ENCODE results near the gene DKK3. TPM values are rescaled to one million over a fixed set of nuclear protein-coding genes. Genes with fewer than 3 reads are reported as not detected.

DKK3 gene
- polyA plus RNA-seq, 3 donors = not detected

GRCh38 chr11:12003815-12004214 lies 4.6 kb downstream of the DKK3 start:
- H3K27me3 Mint-ChIP-seq (ENCODE audit: low read depth in 3 of 3) = peaks cover 35 to 56% (median 48%) of the 10 kb centered on the region in 3 donors
- Histone ChIP-seq H3K27me3 (ENCODE audit: control insufficient read depth in 2 of 2, insufficient read depth in 2 of 2, low read length in 2 of 2) (peaks cover 38 to 44% of the 10 kb centered on the region in 2 donors), H3K79me2 (ENCODE audit: insufficient read depth, low read length) (no peaks in the 10 kb centered on the region), H3K9ac (ENCODE audit: insufficient read depth, low read length, poor library complexity, severe bottlenecking) (no peak overlapping the region), H2AFZ (ENCODE audit: insufficient read depth, low read depth, low read length, poor library complexity, severe bottlenecking) (no peak overlapping the region), H3K36me3 (replicated peaks in 1 of 2; ENCODE audit: control insufficient read depth in 1 of 2, insufficient read depth in 2 of 2, low read length in 2 of 2) (no peaks in the 10 kb centered on the region), H3K4me2 (replicated peaks; ENCODE audit: extremely low read depth, low read length, poor library complexity, severe bottlenecking) (no peak overlapping the region), H3K4me3 (replicated peaks in 1 of 3; ENCODE audit: low read depth in 2 of 3, low read length in 3 of 3) (no peak overlapping the region), H3K9me3 (replicated peaks in 1 of 2; ENCODE audit: control insufficient read depth in 1 of 2, insufficient read depth in 1 of 2, low read length in 2 of 2) (peaks cover 0 to 14% of the 10 kb centered on the region in 2 donors), H4K20me1 (ENCODE audit: insufficient read depth, low read length) (no peaks in the 10 kb centered on the region), H3K27ac (ENCODE audit: low read depth in 1 of 2, low read length in 2 of 2) (no peak overlapping the region), H3K4me1 (ENCODE audit: control insufficient read depth in 1 of 2, insufficient read depth in 2 of 2, low read length in 2 of 2) (no peaks in the 10 kb centered on the region)
- H3K4me1 Mint-ChIP-seq = peaks cover 1% of the 10 kb centered on the region
- 86% methylated on average over 1 of the region's 4 CpGs for WGBS (ENCODE audit: insufficient coverage)
- H3K36me3 Mint-ChIP-seq = no peaks in the 10 kb centered on the region
- intact Hi-C loops (cut with micrococcal nuclease) = no loop called here
- H3K4me3 Mint-ChIP-seq = no peak overlapping the region
- no peak overlapping the region for H3K27ac Mint-ChIP-seq
- TF ChIP-seq, protein P1, sequence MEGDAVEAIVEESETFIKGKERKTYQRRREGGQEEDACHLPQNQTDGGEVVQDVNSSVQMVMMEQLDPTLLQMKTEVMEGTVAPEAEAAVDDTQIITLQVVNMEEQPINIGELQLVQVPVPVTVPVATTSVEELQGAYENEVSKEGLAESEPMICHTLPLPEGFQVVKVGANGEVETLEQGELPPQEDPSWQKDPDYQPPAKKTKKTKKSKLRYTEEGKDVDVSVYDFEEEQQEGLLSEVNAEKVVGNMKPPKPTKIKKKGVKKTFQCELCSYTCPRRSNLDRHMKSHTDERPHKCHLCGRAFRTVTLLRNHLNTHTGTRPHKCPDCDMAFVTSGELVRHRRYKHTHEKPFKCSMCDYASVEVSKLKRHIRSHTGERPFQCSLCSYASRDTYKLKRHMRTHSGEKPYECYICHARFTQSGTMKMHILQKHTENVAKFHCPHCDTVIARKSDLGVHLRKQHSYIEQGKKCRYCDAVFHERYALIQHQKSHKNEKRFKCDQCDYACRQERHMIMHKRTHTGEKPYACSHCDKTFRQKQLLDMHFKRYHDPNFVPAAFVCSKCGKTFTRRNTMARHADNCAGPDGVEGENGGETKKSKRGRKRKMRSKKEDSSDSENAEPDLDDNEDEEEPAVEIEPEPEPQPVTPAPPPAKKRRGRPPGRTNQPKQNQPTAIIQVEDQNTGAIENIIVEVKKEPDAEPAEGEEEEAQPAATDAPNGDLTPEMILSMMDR (IDR thresholded peaks at IDR 0.05) = no peak
- H3K9me3 Mint-ChIP-seq = peaks cover 0 to 6% (median 0%) of the 10 kb centered on the region in 7 donors
- no peak for DNase-seq

- Mint-ChIP-seq H3K27me3 (ENCODE audit: low read depth in 3 of 3) (peaks cover 35 to 52% (median 44%) of the 10 kb centered on the region in 3 donors), H3K9me3 (peaks cover 0 to 4% (median 0%) of the 10 kb centered on the region in 7 donors), H3K4me1 (peaks cover 5% of the 10 kb centered on the region), H3K27ac (no peak overlapping the region), H3K36me3 (no peaks in the 10 kb centered on the region), H3K4me3 (no peak overlapping the region)
- no peaks in the 10 kb centered on the region for H3K36me3 ChIP-seq (replicated peaks in 1 of 2; ENCODE audit: control insufficient read depth in 1 of 2, insufficient read depth in 2 of 2, low read length in 2 of 2)
- H3K27ac ChIP-seq (ENCODE audit: low read depth in 1 of 2, low read length in 2 of 2) = no peak overlapping the region
- no peak overlapping the region for H3K9ac ChIP-seq (ENCODE audit: insufficient read depth, low read length, poor library complexity, severe bottlenecking)
- H3K9me3 ChIP-seq (replicated peaks in 1 of 2; ENCODE audit: control insufficient read depth in 1 of 2, insufficient read depth in 1 of 2, low read length in 2 of 2) = peaks cover 0 to 14% of the 10 kb centered on the region in 2 donors
- H3K27me3 ChIP-seq (ENCODE audit: control insufficient read depth in 2 of 2, insufficient read depth in 2 of 2, low read length in 2 of 2) = peaks cover 36 to 41% of the 10 kb centered on the region in 2 donors
- no peak overlapping the region for H3K4me2 ChIP-seq (replicated peaks; ENCODE audit: extremely low read depth, low read length, poor library complexity, severe bottlenecking)
- TF ChIP-seq, protein P1 (IDR thresholded peaks at IDR 0.05) = no peak
- H2AFZ ChIP-seq (ENCODE audit: insufficient read depth, low read depth, low read length, poor library complexity, severe bottlenecking) = no peak overlapping the region
- H3K4me1 ChIP-seq (ENCODE audit: control insufficient read depth in 1 of 2, insufficient read depth in 2 of 2, low read length in 2 of 2) = peaks cover 0 to 5% of the 10 kb centered on the region in 2 donors
- no peaks in the 10 kb centered on the region for H3K79me2 ChIP-seq (ENCODE audit: insufficient read depth, low read length)
- H3K4me3 ChIP-seq (replicated peaks in 1 of 3; ENCODE audit: low read depth in 2 of 3, low read length in 3 of 3) = no peak overlapping the region
- 90% methylated on average over 2 of the region's 2 CpGs for WGBS (ENCODE audit: insufficient coverage)
- intact Hi-C loops (cut with micrococcal nuclease) = no loop called here
- DNase-seq = no peak
- H4K20me1 ChIP-seq (ENCODE audit: insufficient read depth, low read length) = no peaks in the 10 kb centered on the region
These were observed 5.1 kb downstream of the DKK3 start for GRCh38 chr11:12003336-12003735.
